Neural crest cell (in vitro differentiated cells): Measurements from ENCODE around the gene CEBPB. TPM values are rescaled to one million over a fixed set of nuclear protein-coding genes. Genes with fewer than 3 reads are reported as not detected.

Experiments used
- DNase-seq: peaks from one replicate; pipeline ENCODE4 v3.0.0; 2021; ENCODE audit warnings: low read depth, mixed read lengths, low spot score
- H3K27ac Mint-ChIP-seq: one replicate; pipeline ENCODE4 v1.8.0; 2021; ENCODE audit warnings: mild to moderate bottlenecking, mixed read lengths; ENCODE audit not compliant: unreplicated experiment
- H3K27me3 Mint-ChIP-seq: 2 replicates; pipeline ENCODE4 v1.8.0; 2021; ENCODE audit warnings: low read depth, mild to moderate bottlenecking, mixed read lengths
- H3K36me3 Mint-ChIP-seq: 2 replicates; pipeline ENCODE4 v1.8.0; 2021; ENCODE audit warnings: low read depth, mild to moderate bottlenecking, mixed read lengths
- H3K4me1 Mint-ChIP-seq: 2 replicates; pipeline ENCODE4 v1.8.0; 2021; ENCODE audit warnings: mixed read lengths
- H3K4me3 Mint-ChIP-seq: one replicate; pipeline ENCODE4 v1.8.0; 2021; ENCODE audit warnings: mild to moderate bottlenecking, mixed read lengths
- H3K9me3 Mint-ChIP-seq: 2 replicates; pipeline ENCODE4 v1.8.0; 2021; ENCODE audit warnings: mixed read lengths
- CTCF ChIP-seq: fragments of 200-600 bp; sonication (generic); conservative IDR thresholded peaks from 2 replicates; pipeline ENCODE4 v1.5.0; 2021; ENCODE audit warnings: antibody characterized with exemption, mild to moderate bottlenecking
- total RNA-seq: library from RNA; stranded (reverse); gene quantifications from 2 replicates; pipeline ENCODE4 v1.2.1, GENCODE V29; 2021

The CEBPB gene
- total RNA-seq, 1 donor from 2014 or later, result 7.6 TPM

- Mint-ChIP-seq H3K9me3 (no peaks in the 10 kb centered on the region), H3K4me1 (peaks cover 32% of the 10 kb centered on the region), H3K27me3 (no peaks in the 10 kb centered on the region), H3K4me3 (no peak overlapping the region), H3K36me3 (no peaks in the 10 kb centered on the region), H3K27ac (no peak overlapping the region)
- no peak for TF ChIP-seq CTCF
- DNase-seq, result no peak
Measured at GRCh38 chr20:50242178-50242514, 51.5 kb downstream of the CEBPB start.

Other genes starting within 250 kb of the CEBPB start
- gene SNAI1, start 207.8 kb upstream of the CEBPB start, total RNA-seq, result 12.5 and 12.9 TPM in 2 replicates
- 147 and 177 TPM in 2 replicates for gene UBE2V1, start 77.7 kb upstream of the CEBPB start, total RNA-seq
- gene PEDS1, start 37.1 kb upstream of the CEBPB start, total RNA-seq, result 26.1 and 29.1 TPM in 2 replicates